Parathyroid adenoma (tissue), 2 donors: ENCODE measurements around the gene CD247.

Experiments
- H2AFZ ChIP-seq: fragments of 300-600 bp; sonication (generic); one replicate; pipeline ENCODE4 v1.7.0; 2017; ENCODE audit warnings: antibody characterized with exemption, mild to moderate bottlenecking
- H3K27ac ChIP-seq: fragments of 300-600 bp; sonication (generic); one replicate; pipeline ENCODE4 v1.7.0; 2017
- H3K27me3 ChIP-seq: fragments of 300-600 bp; sonication (generic); one replicate; pipeline ENCODE4 v1.7.0; 2017; ENCODE audit warnings: low read length; ENCODE audit not compliant: control insufficient read depth, insufficient read depth
- H3K36me3 ChIP-seq: fragments of 300-600 bp; sonication (generic); one replicate; pipeline ENCODE4 v1.7.0; 2017; ENCODE audit warnings: low read length; ENCODE audit not compliant: control insufficient read depth, insufficient read depth
- H3K4me1 ChIP-seq: fragments of 300-600 bp; sonication (generic); one replicate; pipeline ENCODE4 v1.7.0; 2017; ENCODE audit warnings: control low read depth
- H3K4me2 ChIP-seq: fragments of 300-600 bp; sonication (generic); one replicate; pipeline ENCODE4 v1.7.0; 2017; ENCODE audit warnings: low read length
- H3K4me3 ChIP-seq: fragments of 300-600 bp; sonication (generic); one replicate; pipeline ENCODE4 v1.7.0; 2017; ENCODE audit warnings: low read depth, low read length
- H3K79me2 ChIP-seq: fragments of 300-600 bp; sonication (generic); one replicate; pipeline ENCODE4 v1.7.0; 2017; ENCODE audit warnings: control low read depth
- H3K9ac ChIP-seq: fragments of 300-600 bp; sonication (generic); one replicate; pipeline ENCODE4 v1.7.0; 2017; ENCODE audit warnings: mild to moderate bottlenecking
- H3K9me3 ChIP-seq: fragments of 300-600 bp; sonication (generic); one replicate; pipeline ENCODE4 v1.7.0; 2017; ENCODE audit warnings: low read length; ENCODE audit not compliant: control insufficient read depth
- CTCF ChIP-seq: fragments of 300-600 bp; sonication (generic); IDR thresholded peaks from one replicate; pipeline ENCODE4 v1.7.0; 2017; ENCODE audit warnings: antibody characterized with exemption, mild to moderate bottlenecking
- donor health status: primary hyperparathyroidism.

Gene CD247

GRCh38 chr1:167471568-167471967, 46.8 kb downstream of the CD247 start:
- no peak for TF ChIP-seq CTCF
- no peak overlapping the region for H3K27ac ChIP-seq

GRCh38 chr1:167469280-167469965, 48.9 kb downstream of the CD247 start:
- Histone ChIP-seq H3K27me3 (no peaks in the 10 kb centered on the region), H3K9ac (no peak overlapping the region), H3K4me1 (no peaks in the 10 kb centered on the region), H3K27ac (no peak overlapping the region), H3K4me3 (no peak overlapping the region), H3K79me2 (no peaks in the 10 kb centered on the region), H3K36me3 (no peaks in the 10 kb centered on the region), H3K9me3 (no peaks in the 10 kb centered on the region), H2AFZ (no peak overlapping the region), H3K4me2 (no peak overlapping the region)
- no peak for TF ChIP-seq CTCF

More at GRCh38 chr1:167471568-167471967, 46.8 kb downstream of the CD247 start:
- Histone ChIP-seq H3K79me2 (no peaks in the 10 kb centered on the region), H3K36me3 (no peaks in the 10 kb centered on the region), H3K9ac (no peak overlapping the region), H3K9me3 (no peaks in the 10 kb centered on the region), H3K4me2 (no peak overlapping the region), H3K4me1 (no peaks in the 10 kb centered on the region), H3K4me3 (no peak overlapping the region), H3K27me3 (no peaks in the 10 kb centered on the region), H2AFZ (no peak overlapping the region)

- no peaks in the 10 kb centered on the region for H3K79me2 ChIP-seq
- H3K36me3 ChIP-seq: no peaks in the 10 kb centered on the region
Observed at GRCh38 chr1:167467752-167468151, 50.6 kb downstream of the CD247 start.

GRCh38 chr1:167467126-167467710, 51.1 kb downstream of the CD247 start:
- Histone ChIP-seq H3K4me1 (no peaks in the 10 kb centered on the region), H3K9ac (no peak overlapping the region), H3K79me2 (no peaks in the 10 kb centered on the region), H3K27me3 (no peaks in the 10 kb centered on the region), H2AFZ (no peak overlapping the region), H3K27ac (no peak overlapping the region), H3K4me3 (no peak overlapping the region), H3K4me2 (no peak overlapping the region), H3K36me3 (no peaks in the 10 kb centered on the region), H3K9me3 (no peaks in the 10 kb centered on the region)
- TF ChIP-seq CTCF: no peak

More at GRCh38 chr1:167467752-167468151, 50.6 kb downstream of the CD247 start:
- Histone ChIP-seq H3K27me3 (no peaks in the 10 kb centered on the region), H3K27ac (no peak overlapping the region), H2AFZ (no peak overlapping the region), H3K9ac (no peak overlapping the region), H3K4me1 (no peaks in the 10 kb centered on the region), H3K4me2 (no peak overlapping the region), H3K4me3 (no peak overlapping the region), H3K9me3 (no peaks in the 10 kb centered on the region)
- TF ChIP-seq CTCF: no peak

GRCh38 chr1:167465743-167466142, 52.6 kb downstream of the CD247 start:
- H2AFZ ChIP-seq: no peak overlapping the region
- H3K27me3 ChIP-seq: no peaks in the 10 kb centered on the region
- no peak overlapping the region for H3K4me3 ChIP-seq
- no peak overlapping the region for H3K9ac ChIP-seq
- H3K27ac ChIP-seq: no peak overlapping the region
- no peaks in the 10 kb centered on the region for H3K79me2 ChIP-seq
- no peak for TF ChIP-seq CTCF
- H3K36me3 ChIP-seq: no peaks in the 10 kb centered on the region
- H3K9me3 ChIP-seq: no peaks in the 10 kb centered on the region
- H3K4me1 ChIP-seq: no peaks in the 10 kb centered on the region
- H3K4me2 ChIP-seq: no peak overlapping the region
